ENCODE measurements around the gene YIPF6. TPM values are rescaled to one million over a fixed set of nuclear protein-coding genes. Genes with fewer than 3 reads are reported as not detected.

YIPF6 gene
- total and polyA plus RNA-seq, 9 of the 15 experiments (the other 6 are each of a cell fraction or from before 2014, with no cell fraction given) = 7.7 to 44.2 (median 22.4) TPM

DNA sequence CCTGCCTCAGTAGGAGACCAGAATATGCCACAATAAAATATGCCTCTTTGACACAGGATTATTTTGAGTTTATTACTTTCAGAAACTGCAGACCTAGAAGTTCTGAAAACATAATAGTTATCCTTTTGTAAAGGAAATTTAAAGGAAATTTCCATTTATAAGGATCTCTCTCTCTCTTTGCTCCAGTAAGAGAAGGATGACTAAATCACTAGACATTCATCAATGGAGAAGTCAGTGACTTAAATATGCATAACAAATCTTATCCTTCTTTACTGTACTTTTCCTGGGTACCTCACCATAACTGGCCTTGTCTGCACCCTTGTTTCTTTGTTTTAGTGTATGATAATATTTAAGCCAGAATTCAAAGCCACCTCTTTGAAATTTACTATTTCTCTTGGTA, 37.3 kb upstream of the YIPF6 start (continued):
- TF ChIP-seq ZNF518B (CRISPR knock-in tag; IDR thresholded peaks at IDR 0.05) (no peak), TEAD1 (CRISPR knock-in tag; IDR thresholded peaks at IDR 0.05) (no peak), ZHX1 (conservative IDR thresholded peaks at IDR 0.05; ENCODE audit: low read length) (no peak), NKRF (IDR thresholded peaks at IDR 0.05; ENCODE audit: borderline replicate concordance) (no peak)
- TF ChIP-seq, protein P1, sequence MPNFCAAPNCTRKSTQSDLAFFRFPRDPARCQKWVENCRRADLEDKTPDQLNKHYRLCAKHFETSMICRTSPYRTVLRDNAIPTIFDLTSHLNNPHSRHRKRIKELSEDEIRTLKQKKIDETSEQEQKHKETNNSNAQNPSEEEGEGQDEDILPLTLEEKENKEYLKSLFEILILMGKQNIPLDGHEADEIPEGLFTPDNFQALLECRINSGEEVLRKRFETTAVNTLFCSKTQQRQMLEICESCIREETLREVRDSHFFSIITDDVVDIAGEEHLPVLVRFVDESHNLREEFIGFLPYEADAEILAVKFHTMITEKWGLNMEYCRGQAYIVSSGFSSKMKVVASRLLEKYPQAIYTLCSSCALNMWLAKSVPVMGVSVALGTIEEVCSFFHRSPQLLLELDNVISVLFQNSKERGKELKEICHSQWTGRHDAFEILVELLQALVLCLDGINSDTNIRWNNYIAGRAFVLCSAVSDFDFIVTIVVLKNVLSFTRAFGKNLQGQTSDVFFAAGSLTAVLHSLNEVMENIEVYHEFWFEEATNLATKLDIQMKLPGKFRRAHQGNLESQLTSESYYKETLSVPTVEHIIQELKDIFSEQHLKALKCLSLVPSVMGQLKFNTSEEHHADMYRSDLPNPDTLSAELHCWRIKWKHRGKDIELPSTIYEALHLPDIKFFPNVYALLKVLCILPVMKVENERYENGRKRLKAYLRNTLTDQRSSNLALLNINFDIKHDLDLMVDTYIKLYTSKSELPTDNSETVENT (CRISPR knock-in tag; IDR thresholded peaks at IDR 0.05) = no peak

Data from K562 (cell line).